Measurements from ENCODE around the gene SIGLEC9. TPM values are rescaled to one million over a fixed set of nuclear protein-coding genes. Genes with fewer than 3 reads are reported as not detected.

Gene SIGLEC9
- total RNA-seq, 1 experiment from 2014 or later = not detected

GRCh38 chr19:51114087-51114729 lies 10.5 kb upstream of the SIGLEC9 start (continued):
- TF ChIP-seq SOX15 (CRISPR knock-in tag; IDR thresholded peaks at IDR 0.05) = no peak

- DNase-seq (ENCODE audit: low spot score) = no peak
- no peaks in the 10 kb centered on the region for H3K36me3 Mint-ChIP-seq
- ChIA-PET POLR2A (no interaction called here), CTCF (no interaction called here)
- no peaks in the 10 kb centered on the region; the same call in 1 of the 2 replicates for H3K4me1 Mint-ChIP-seq
- no peak overlapping the region for H3K4me3 Mint-ChIP-seq
- H3K27ac Mint-ChIP-seq = no peak overlapping the region
- no peaks in the 10 kb centered on the region for H3K9me3 Mint-ChIP-seq
- no peak for ATAC-seq
- no peak for TF ChIP-seq AR (CRISPR knock-in tag; IDR thresholded peaks at IDR 0.05)
- TF ChIP-seq MYBL2 (CRISPR knock-in tag; IDR thresholded peaks at IDR 0.05) = no peak
- TF ChIP-seq ZNF671 (CRISPR knock-in tag; IDR thresholded peaks at IDR 0.05) = no peak
- TF ChIP-seq CREM (CRISPR knock-in tag; IDR thresholded peaks at IDR 0.05) = no peak
- TF ChIP-seq GTF2I (CRISPR knock-in tag; conservative IDR thresholded peaks at IDR 0.05) = no peak
- TF ChIP-seq E2F4 (CRISPR knock-in tag; IDR thresholded peaks at IDR 0.05; ENCODE audit: borderline replicate concordance, low read depth) = no peak
- peaks cover 25% of the 10 kb centered on the region for H3K27me3 Mint-ChIP-seq (ENCODE audit: low read depth)
Measured at GRCh38 chr19:51116736-51117286, 7.9 kb upstream of the SIGLEC9 start.

- H3K27ac Mint-ChIP-seq = no peak overlapping the region
- H3K36me3 Mint-ChIP-seq = no peaks in the 10 kb centered on the region
- peaks cover 25% of the 10 kb centered on the region for H3K27me3 Mint-ChIP-seq (ENCODE audit: low read depth)
- ChIA-PET POLR2A (no interaction called here), CTCF (interaction anchor here (0.9 to 1.4 kb wide), 2 partner anchors 9 to 39 kb away, joined by 3 read pairs; no protein-coding TSS in a partner anchor)
- ATAC-seq = peak; percentile 60
- H3K4me1 Mint-ChIP-seq = no peaks in the 10 kb centered on the region; the same call in 1 of the 2 replicates
- no peak for DNase-seq (ENCODE audit: low spot score)
- H3K9me3 Mint-ChIP-seq = no peaks in the 10 kb centered on the region
- no peak overlapping the region for H3K4me3 Mint-ChIP-seq
- TF ChIP-seq ZMAT4 (CRISPR knock-in tag; IDR thresholded peaks at IDR 0.05) (no peak), SOX15 (CRISPR knock-in tag; IDR thresholded peaks at IDR 0.05) (no peak), IRF1 (CRISPR knock-in tag; IDR thresholded peaks at IDR 0.05) (no peak), NFYB (CRISPR knock-in tag; conservative IDR thresholded peaks at IDR 0.05; ENCODE audit: low read depth) (no peak), MAX (CRISPR knock-in tag; IDR thresholded peaks at IDR 0.05) (no peak), NR3C1 (CRISPR knock-in tag; conservative IDR thresholded peaks at IDR 0.05; ENCODE audit: low read depth) (no peak), ZNF232 (CRISPR knock-in tag; IDR thresholded peaks at IDR 0.05) (no peak), MLX (CRISPR knock-in tag; IDR thresholded peaks at IDR 0.05) (no peak), NR1H2 (CRISPR knock-in tag; IDR thresholded peaks at IDR 0.05) (no peak), PRRX2 (CRISPR knock-in tag; IDR thresholded peaks at IDR 0.05) (no peak), ZNF512 (CRISPR knock-in tag; IDR thresholded peaks at IDR 0.05; ENCODE audit: borderline replicate concordance) (no peak), ESRRA (CRISPR knock-in tag; IDR thresholded peaks at IDR 0.05; ENCODE audit: borderline replicate concordance) (no peak), E2F4 (CRISPR knock-in tag; IDR thresholded peaks at IDR 0.05; ENCODE audit: borderline replicate concordance, low read depth) (no peak), FOXJ3 (CRISPR knock-in tag; IDR thresholded peaks at IDR 0.05; ENCODE audit: borderline replicate concordance) (no peak)
Measured at GRCh38 chr19:51119101-51119500, 5.6 kb upstream of the SIGLEC9 start.
